Stimulated activated CD8-positive, alpha-beta memory T cell treated with anti-CD3 and anti-CD28 coated beads, Interleukin-7, amount 100 ng/mL, for 24 hours (primary cell): ENCODE data around the gene CDC14B.
"Not testable (repeated sequence)": the region's sequence is repeated elsewhere in the genome, so short reads cannot be mapped to it uniquely, and the experiment has no call there.

Source experiments
- DNase-seq: peaks from one replicate; pipeline ENCODE4 v3.0.0-alpha.2; 2020; ENCODE audit warnings: low read depth

Gene CDC14B

GRCh38 chr9:96619491-96620180 is at the start of gene CDC14B:
TSS of gene CDC14B (minus strand) at chr9:96619843. CDS start at chr9:96619378, 465 bp downstream.
- DNase-seq, result peak; percentile 53

- DNase-seq, result no peak
Measured at GRCh38 chr9:96668868-96669534, 49.4 kb upstream of the CDC14B start.

GRCh38 chr9:96667363-96667728 is 47.7 kb upstream of the CDC14B start:
- no peak for DNase-seq

GRCh38 chr9:96666653-96667362 is 47.2 kb upstream of the CDC14B start:
- DNase-seq, result not testable (repeated sequence)

GRCh38 chr9:96665789-96666188 is 46.1 kb upstream of the CDC14B start:
- DNase-seq, result no peak

- no peak for DNase-seq
Measured at GRCh38 chr9:96663506-96664120, 44.0 kb upstream of the CDC14B start.

- no peak for DNase-seq
Measured at GRCh38 chr9:96661711-96662110, 42.1 kb upstream of the CDC14B start.

- DNase-seq, result no peak
Measured at GRCh38 chr9:96660692-96661248, 41.1 kb upstream of the CDC14B start.

- DNase-seq, result peak; percentile 57
Measured at GRCh38 chr9:96655198-96655851, 35.7 kb upstream of the CDC14B start, which contains the start of gene PRXL2C. TSS of gene PRXL2C (minus strand) at chr9:96655317. CDS start at chr9:96655281, 36 bp downstream.

- peak; percentile 24 for DNase-seq
Measured at GRCh38 chr9:96654450-96655197, 35.0 kb upstream of the CDC14B start.

GRCh38 chr9:96651626-96652025 is 32.0 kb upstream of the CDC14B start:
- no peak for DNase-seq

- no peak for DNase-seq
Measured at GRCh38 chr9:96649620-96650324, 30.1 kb upstream of the CDC14B start.

- DNase-seq, result no peak
Measured at GRCh38 chr9:96646081-96646991, 26.7 kb upstream of the CDC14B start.

GRCh38 chr9:96644137-96644536 is 24.5 kb upstream of the CDC14B start:
- DNase-seq, result no peak

- no peak for DNase-seq
Measured at GRCh38 chr9:96641514-96641913, 21.9 kb upstream of the CDC14B start.

- DNase-seq, result no peak
Measured at GRCh38 chr9:96638606-96639364, 19.1 kb upstream of the CDC14B start.

GRCh38 chr9:96636368-96636767 is 16.7 kb upstream of the CDC14B start:
- no peak for DNase-seq

GRCh38 chr9:96633579-96633978 is 13.9 kb upstream of the CDC14B start:
- not testable (repeated sequence) for DNase-seq
